ENCODE measurements around the gene TRABD2B.
A peak's percentile ranks its signal among the peaks of the same experiment; 100 is the strongest.

TRABD2B gene

GRCh38 chr1:47937586-47938254, 59.5 kb downstream of the TRABD2B start:
- H3K4me1 ChIP-seq (ENCODE audit: control insufficient read depth in 2 of 2, insufficient read depth in 1 of 2, low read depth in 1 of 2, low read length in 2 of 2), result peaks cover 0 to 2% of the 10 kb centered on the region in 2 donors
- no CpG with 5 or more reads among the region's 5 CpGs for WGBS, 2 donors (ENCODE audit: extremely low coverage in 2 of 2, insufficient read length in 2 of 2, insufficient replicate concordance in 1 of 2)
- H3K79me1 ChIP-seq (ENCODE audit: low read depth, low read length), result peaks cover 4% of the 10 kb centered on the region
- no peak overlapping the region for H3K23ac ChIP-seq (ENCODE audit: low read depth, low read length, poor library complexity)
- no peaks in the 10 kb centered on the region for H3K9me3 ChIP-seq (replicated peaks in 1 of 2; ENCODE audit: control insufficient read depth in 2 of 2, insufficient read depth in 1 of 2, low read depth in 1 of 2, low read length in 2 of 2)
- H2AFZ ChIP-seq (ENCODE audit: low read length), result no peak overlapping the region
- no peak overlapping the region for H3K9ac ChIP-seq (ENCODE audit: low read depth, low read length, poor library complexity)
- H3K36me3 ChIP-seq (replicated peaks in 1 of 2; ENCODE audit: control insufficient read depth in 2 of 2, insufficient read depth in 2 of 2, low read length in 2 of 2), result no peaks in the 10 kb centered on the region
- no peak overlapping the region for H2BK5ac ChIP-seq (ENCODE audit: low read length)
- no peaks in the 10 kb centered on the region for H3K27me3 ChIP-seq (ENCODE audit: control insufficient read depth in 3 of 3, insufficient read depth in 3 of 3, low read depth in 1 of 3, low read length in 3 of 3)
- H4K91ac ChIP-seq (ENCODE audit: low read depth, low read length, poor library complexity), result no peak overlapping the region
- no peak for DNase-seq (ENCODE audit: low spot score)
- H2BK12ac ChIP-seq (ENCODE audit: low read length), result no peak overlapping the region
- H3K27ac ChIP-seq (replicated peaks; ENCODE audit: low read length), result no peak overlapping the region
- no peak overlapping the region for H3K18ac ChIP-seq (ENCODE audit: low read length)
- H3K4me3 ChIP-seq (ENCODE audit: low read length in 2 of 2), result no peak overlapping the region
- H2AK5ac ChIP-seq (ENCODE audit: low read depth, low read length), result no peak overlapping the region
- no peak overlapping the region for H3K4me2 ChIP-seq (ENCODE audit: insufficient read depth, low read length, poor library complexity, severe bottlenecking)
- H4K8ac ChIP-seq (ENCODE audit: low read depth, low read length), result no peak overlapping the region
- H2BK120ac ChIP-seq (ENCODE audit: low read depth, low read length), result no peak overlapping the region
- H2BK15ac ChIP-seq (ENCODE audit: low read length), result no peak overlapping the region
- no peak overlapping the region for H3K4ac ChIP-seq (ENCODE audit: low read length)
- H3K14ac ChIP-seq (ENCODE audit: low read length), result no peak overlapping the region

DNA sequence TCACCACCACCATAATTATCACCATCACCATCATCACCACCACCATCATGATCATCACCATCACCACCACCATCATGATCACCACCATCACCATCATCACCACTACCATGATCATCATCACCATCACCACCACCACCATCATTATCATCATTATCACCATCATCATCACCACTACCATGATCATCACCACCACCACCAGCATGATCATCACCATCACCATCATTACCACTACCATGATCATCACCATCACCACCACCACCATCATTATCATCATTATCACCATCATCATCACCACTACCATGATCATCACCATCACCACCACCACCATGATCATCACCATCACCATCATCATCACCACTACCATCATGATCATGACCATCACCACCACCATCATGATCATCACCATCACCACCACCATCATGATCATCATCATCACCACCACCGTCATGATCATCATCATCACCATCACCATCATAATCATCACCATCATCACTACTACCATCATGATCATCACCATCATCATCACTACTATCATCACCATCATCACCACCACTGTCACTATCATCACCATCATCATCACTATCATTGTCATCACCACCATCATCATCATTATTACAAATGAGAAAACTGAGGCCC, 60.2 kb downstream of the TRABD2B start:
- no peak overlapping the region for H3K23ac ChIP-seq (ENCODE audit: low read depth, low read length, poor library complexity)
- H3K9me3 ChIP-seq (replicated peaks in 1 of 2; ENCODE audit: control insufficient read depth in 2 of 2, insufficient read depth in 1 of 2, low read depth in 1 of 2, low read length in 2 of 2), result no peaks in the 10 kb centered on the region
- no peak overlapping the region for H2BK15ac ChIP-seq (ENCODE audit: low read length)
- H2BK12ac ChIP-seq (ENCODE audit: low read length), result no peak overlapping the region
- H2BK5ac ChIP-seq (ENCODE audit: low read length), result no peak overlapping the region
- H3K14ac ChIP-seq (ENCODE audit: low read length), result no peak overlapping the region
- H3K4ac ChIP-seq (ENCODE audit: low read length), result no peak overlapping the region
- no peak overlapping the region for H4K8ac ChIP-seq (ENCODE audit: low read depth, low read length)
- peak overlapping the region in 1 of 2 donors; percentile 42 for H3K4me3 ChIP-seq (ENCODE audit: low read length in 2 of 2)
- no peak overlapping the region for H2AK5ac ChIP-seq (ENCODE audit: low read depth, low read length)
- H2BK120ac ChIP-seq (ENCODE audit: low read depth, low read length), result no peak overlapping the region
- no peaks in the 10 kb centered on the region for H3K27me3 ChIP-seq (ENCODE audit: control insufficient read depth in 3 of 3, insufficient read depth in 3 of 3, low read depth in 1 of 3, low read length in 3 of 3)
- no CpG with 5 or more reads among the region's 1 CpG for WGBS, 2 donors (ENCODE audit: extremely low coverage in 2 of 2, insufficient read length in 2 of 2, insufficient replicate concordance in 1 of 2)
- no peak overlapping the region for H3K27ac ChIP-seq (replicated peaks; ENCODE audit: low read length)
- peaks cover 4% of the 10 kb centered on the region for H3K79me1 ChIP-seq (ENCODE audit: low read depth, low read length)
- H3K4me2 ChIP-seq (ENCODE audit: insufficient read depth, low read length, poor library complexity, severe bottlenecking), result no peak overlapping the region
- H3K18ac ChIP-seq (ENCODE audit: low read length), result no peak overlapping the region
- no peaks in the 10 kb centered on the region for H3K36me3 ChIP-seq (replicated peaks in 1 of 2; ENCODE audit: control insufficient read depth in 2 of 2, insufficient read depth in 2 of 2, low read length in 2 of 2)
- peaks cover 0 to 2% of the 10 kb centered on the region in 2 donors for H3K4me1 ChIP-seq (ENCODE audit: control insufficient read depth in 2 of 2, insufficient read depth in 1 of 2, low read depth in 1 of 2, low read length in 2 of 2)
- no peak for DNase-seq (ENCODE audit: low spot score)
- H3K9ac ChIP-seq (ENCODE audit: low read depth, low read length, poor library complexity), result no peak overlapping the region
- no peak overlapping the region for H2AFZ ChIP-seq (ENCODE audit: low read length)
- H4K91ac ChIP-seq (ENCODE audit: low read depth, low read length, poor library complexity), result peak overlapping the region; percentile 14

DNA sequence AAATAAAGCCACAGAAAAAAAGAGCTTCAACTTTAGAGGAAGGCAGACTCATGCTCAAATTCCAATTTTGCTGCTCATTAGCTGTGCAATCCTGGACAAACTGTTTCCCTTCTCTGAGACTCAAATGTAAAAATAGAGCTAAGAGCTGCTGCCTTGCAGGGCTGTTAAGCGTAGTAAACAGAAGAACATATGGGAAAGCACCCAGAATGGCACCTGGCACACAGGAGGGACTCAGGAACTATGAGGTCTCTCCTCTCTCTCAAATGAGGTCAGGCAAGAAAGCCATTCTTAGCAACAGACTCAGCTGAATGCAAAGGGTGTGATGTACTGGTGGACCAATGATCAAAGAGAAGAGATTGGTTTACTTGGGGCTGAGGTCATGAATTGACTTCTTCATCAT, 61.3 kb downstream of the TRABD2B start:
- H3K27ac ChIP-seq (replicated peaks; ENCODE audit: low read length), result no peak overlapping the region
- H3K27me3 ChIP-seq (ENCODE audit: control insufficient read depth in 3 of 3, insufficient read depth in 3 of 3, low read depth in 1 of 3, low read length in 3 of 3), result no peaks in the 10 kb centered on the region
- DNase-seq (ENCODE audit: low spot score), result no peak
- H3K18ac ChIP-seq (ENCODE audit: low read length), result no peak overlapping the region
- no CpG with 5 or more reads among the region's 1 CpG for WGBS, 2 donors (ENCODE audit: extremely low coverage in 2 of 2, insufficient read length in 2 of 2, insufficient replicate concordance in 1 of 2)
- no peak overlapping the region for H2AFZ ChIP-seq (ENCODE audit: low read length)
- no peak overlapping the region for H3K14ac ChIP-seq (ENCODE audit: low read length)
- H3K23ac ChIP-seq (ENCODE audit: low read depth, low read length, poor library complexity), result no peak overlapping the region
- no peak overlapping the region for H4K8ac ChIP-seq (ENCODE audit: low read depth, low read length)
- no peaks in the 10 kb centered on the region for H3K36me3 ChIP-seq (replicated peaks in 1 of 2; ENCODE audit: control insufficient read depth in 2 of 2, insufficient read depth in 2 of 2, low read length in 2 of 2)
- peaks cover 0 to 2% of the 10 kb centered on the region in 2 donors for H3K4me1 ChIP-seq (ENCODE audit: control insufficient read depth in 2 of 2, insufficient read depth in 1 of 2, low read depth in 1 of 2, low read length in 2 of 2)
- no peak overlapping the region for H3K9ac ChIP-seq (ENCODE audit: low read depth, low read length, poor library complexity)
- H3K9me3 ChIP-seq (replicated peaks in 1 of 2; ENCODE audit: control insufficient read depth in 2 of 2, insufficient read depth in 1 of 2, low read depth in 1 of 2, low read length in 2 of 2), result no peaks in the 10 kb centered on the region
- H2BK5ac ChIP-seq (ENCODE audit: low read length), result no peak overlapping the region
- no peak overlapping the region for H2BK12ac ChIP-seq (ENCODE audit: low read length)
- H2BK120ac ChIP-seq (ENCODE audit: low read depth, low read length), result no peak overlapping the region
- H3K4me2 ChIP-seq (ENCODE audit: insufficient read depth, low read length, poor library complexity, severe bottlenecking), result no peak overlapping the region
- no peak overlapping the region for H3K4me3 ChIP-seq (ENCODE audit: low read length in 2 of 2)
- no peak overlapping the region for H2BK15ac ChIP-seq (ENCODE audit: low read length)
- no peak overlapping the region for H3K4ac ChIP-seq (ENCODE audit: low read length)
- H2AK5ac ChIP-seq (ENCODE audit: low read depth, low read length), result no peak overlapping the region
- H3K79me1 ChIP-seq (ENCODE audit: low read depth, low read length), result peaks cover 4% of the 10 kb centered on the region
- no peak overlapping the region for H4K91ac ChIP-seq (ENCODE audit: low read depth, low read length, poor library complexity)

DNA sequence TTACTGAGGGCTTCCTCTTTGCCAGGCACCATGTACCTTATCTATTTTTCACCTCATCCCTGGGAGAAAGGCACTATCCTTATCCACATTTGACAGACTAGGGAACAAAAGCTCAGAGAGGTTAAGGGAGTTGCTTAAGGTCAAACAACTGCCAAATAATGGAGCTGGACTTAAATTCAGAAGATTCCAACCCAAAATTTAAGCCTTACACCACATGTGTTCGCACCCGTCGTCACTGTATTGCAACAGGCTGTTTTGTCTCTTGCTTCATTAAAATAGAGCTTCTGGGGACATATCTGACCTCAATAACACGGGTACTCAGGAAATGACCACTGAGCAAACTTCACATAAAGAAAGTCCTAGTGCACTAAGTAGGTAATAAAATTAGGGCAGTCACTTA, 62.0 kb downstream of the TRABD2B start:
- H3K27me3 ChIP-seq (ENCODE audit: control insufficient read depth in 3 of 3, insufficient read depth in 3 of 3, low read depth in 1 of 3, low read length in 3 of 3), result no peaks in the 10 kb centered on the region
- no CpG with 5 or more reads among the region's 4 CpGs for WGBS, 2 donors (ENCODE audit: extremely low coverage in 2 of 2, insufficient read length in 2 of 2, insufficient replicate concordance in 1 of 2)

More for the DNA sequence above, 62.0 kb downstream of the TRABD2B start:
- Histone ChIP-seq H3K36me3 (replicated peaks in 1 of 2; ENCODE audit: control insufficient read depth in 2 of 2, insufficient read depth in 2 of 2, low read length in 2 of 2) (no peaks in the 10 kb centered on the region), H2BK12ac (ENCODE audit: low read length) (no peak overlapping the region), H3K9me3 (replicated peaks in 1 of 2; ENCODE audit: control insufficient read depth in 2 of 2, insufficient read depth in 1 of 2, low read depth in 1 of 2, low read length in 2 of 2) (no peaks in the 10 kb centered on the region), H4K91ac (ENCODE audit: low read depth, low read length, poor library complexity) (no peak overlapping the region), H3K18ac (ENCODE audit: low read length) (no peak overlapping the region), H2AK5ac (ENCODE audit: low read depth, low read length) (no peak overlapping the region), H4K8ac (ENCODE audit: low read depth, low read length) (no peak overlapping the region), H3K4me1 (ENCODE audit: control insufficient read depth in 2 of 2, insufficient read depth in 1 of 2, low read depth in 1 of 2, low read length in 2 of 2) (peaks cover 0 to 2% of the 10 kb centered on the region in 2 donors), H3K27ac (replicated peaks; ENCODE audit: low read length) (no peak overlapping the region), H3K9ac (ENCODE audit: low read depth, low read length, poor library complexity) (no peak overlapping the region), H2BK120ac (ENCODE audit: low read depth, low read length) (no peak overlapping the region), H2AFZ (ENCODE audit: low read length) (no peak overlapping the region), H3K14ac (ENCODE audit: low read length) (no peak overlapping the region), H3K4me3 (ENCODE audit: low read length in 2 of 2) (no peak overlapping the region), H3K23ac (ENCODE audit: low read depth, low read length, poor library complexity) (no peak overlapping the region), H3K79me1 (ENCODE audit: low read depth, low read length) (peaks cover 4% of the 10 kb centered on the region), H3K4me2 (ENCODE audit: insufficient read depth, low read length, poor library complexity, severe bottlenecking) (no peak overlapping the region), H3K4ac (ENCODE audit: low read length) (no peak overlapping the region), H2BK5ac (ENCODE audit: low read length) (no peak overlapping the region), H2BK15ac (ENCODE audit: low read length) (no peak overlapping the region)
- DNase-seq (ENCODE audit: low spot score), result no peak

Measured in neuronal stem cell (in vitro differentiated cells).